NCI-H2107 (cell line): ENCODE measurements around the gene TPT1.
A peak's percentile ranks its signal among the peaks of the same experiment; 100 is the strongest.
"Not testable (repeated sequence)": the region's sequence is repeated elsewhere in the genome, so short reads cannot be mapped to it uniquely, and the experiment has no call there.

Source experiments
- DNase-seq: peaks from one replicate; lab custom pipeline; 2025; lab: John Stamatoyannopoulos, UW

TPT1 gene

DNA sequence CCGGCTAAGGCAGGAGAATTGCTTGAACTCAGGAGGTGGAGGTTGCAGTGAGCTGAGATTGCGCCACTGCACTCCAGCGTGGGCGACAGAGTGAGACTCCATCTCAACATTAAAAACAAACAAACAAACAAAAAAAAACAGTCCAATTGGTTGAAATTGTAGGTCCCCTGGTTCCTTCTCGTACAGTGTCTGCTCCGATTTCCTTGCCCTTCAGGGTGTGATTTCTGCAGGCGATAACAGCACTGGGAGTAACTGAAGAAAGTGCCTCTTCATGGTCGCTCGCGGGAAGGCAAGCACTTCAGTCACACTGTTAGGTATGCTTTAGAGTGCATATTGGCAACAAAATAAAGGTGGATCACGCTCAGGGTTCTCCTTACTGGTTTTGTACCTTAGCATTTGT is 39.7 kb downstream of the TPT1 start:
- DNase-seq: no peak

DNA sequence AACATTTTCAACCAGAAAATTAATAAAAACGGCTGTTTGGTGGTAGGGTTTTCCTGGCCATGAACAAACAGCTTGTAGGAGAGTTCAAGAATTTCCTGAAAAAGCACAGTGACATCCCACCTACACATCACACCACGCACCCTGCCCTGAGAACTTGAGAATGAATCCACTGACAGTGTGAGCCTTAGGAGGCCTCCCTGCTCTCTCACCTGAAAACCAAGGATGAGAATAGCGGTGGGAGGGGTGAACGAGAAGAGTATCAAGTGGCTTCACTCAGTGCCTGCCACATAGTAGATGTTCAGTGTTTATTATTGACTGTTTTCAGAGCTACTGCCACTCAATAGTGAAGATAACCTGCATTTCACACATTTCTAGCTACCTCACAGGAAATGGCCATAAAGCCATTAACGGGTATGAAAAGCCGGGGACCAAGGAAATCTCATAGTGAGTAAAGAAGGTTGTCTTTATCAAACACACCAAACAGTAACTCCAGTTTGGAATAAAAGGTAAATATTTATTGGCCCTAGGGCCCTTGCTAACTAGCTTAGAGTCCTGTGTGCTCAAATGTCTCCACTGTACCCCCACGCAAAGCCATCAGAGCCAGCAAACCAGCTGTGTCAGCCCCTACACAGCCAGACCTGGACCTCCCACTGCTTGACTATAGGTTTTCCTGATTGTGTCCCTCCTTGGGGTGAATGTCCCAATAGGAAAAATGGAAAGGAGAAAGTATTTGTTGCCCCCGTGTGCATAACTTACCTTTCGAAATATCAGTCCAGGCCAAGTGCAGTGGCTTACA is 40.6 kb downstream of the TPT1 start:
- DNase-seq: no peak

DNA sequence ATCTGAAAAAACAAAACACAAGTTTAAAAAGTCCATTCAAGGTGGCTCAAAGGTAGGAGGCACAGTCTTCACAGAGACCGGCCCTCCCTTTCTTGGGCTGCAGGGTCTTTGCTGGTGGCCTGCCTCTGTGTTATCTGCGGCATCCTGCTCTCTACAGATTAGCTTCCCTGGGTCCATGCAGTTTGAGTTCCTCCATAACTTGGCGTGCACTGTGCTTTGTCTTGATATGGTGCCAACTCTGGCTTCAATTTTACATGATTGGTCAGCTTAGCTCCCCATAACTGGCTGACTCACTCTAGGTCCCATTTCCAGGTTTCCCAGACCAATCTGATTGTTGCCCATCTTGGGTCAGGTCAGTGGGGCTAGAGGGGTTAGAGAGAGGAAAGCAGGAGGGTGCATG is 41.8 kb downstream of the TPT1 start:
- DNase-seq: no peak

DNA sequence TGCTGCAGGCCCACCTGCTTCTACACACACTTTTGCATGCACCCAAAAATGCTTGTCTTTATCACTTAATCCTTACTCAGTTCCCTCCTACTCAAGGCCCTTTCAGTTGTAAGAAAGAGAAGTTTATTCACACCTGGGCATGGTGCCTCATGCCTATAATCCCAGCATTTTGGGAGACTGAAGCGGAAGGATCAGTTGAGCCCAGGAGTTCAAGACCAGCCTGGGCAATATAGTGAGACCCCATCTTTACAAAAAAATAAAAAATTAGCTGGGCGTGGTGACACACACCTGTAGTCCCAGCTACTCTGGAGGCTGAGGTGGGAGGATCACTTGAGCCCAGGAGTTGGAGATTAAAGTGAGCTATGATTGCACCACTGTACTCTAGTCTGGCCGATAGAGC is 42.4 kb downstream of the TPT1 start:
- DNase-seq: not testable (repeated sequence)

DNA sequence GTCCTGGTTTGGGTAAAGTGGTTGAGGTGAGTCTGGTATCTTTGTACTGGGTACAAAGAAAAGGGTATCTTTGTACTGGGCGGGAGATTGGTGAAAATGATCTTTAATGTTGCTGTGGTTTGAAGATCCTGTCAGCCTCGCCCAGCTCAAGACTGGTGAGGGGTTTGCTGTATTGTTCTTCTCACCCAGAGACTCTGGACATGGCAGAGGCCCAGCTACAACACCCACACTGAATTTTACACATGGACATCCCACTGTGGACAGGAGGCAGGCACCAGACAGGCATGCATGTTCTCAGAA is 42.8 kb downstream of the TPT1 start:
- DNase-seq: no peak

DNA sequence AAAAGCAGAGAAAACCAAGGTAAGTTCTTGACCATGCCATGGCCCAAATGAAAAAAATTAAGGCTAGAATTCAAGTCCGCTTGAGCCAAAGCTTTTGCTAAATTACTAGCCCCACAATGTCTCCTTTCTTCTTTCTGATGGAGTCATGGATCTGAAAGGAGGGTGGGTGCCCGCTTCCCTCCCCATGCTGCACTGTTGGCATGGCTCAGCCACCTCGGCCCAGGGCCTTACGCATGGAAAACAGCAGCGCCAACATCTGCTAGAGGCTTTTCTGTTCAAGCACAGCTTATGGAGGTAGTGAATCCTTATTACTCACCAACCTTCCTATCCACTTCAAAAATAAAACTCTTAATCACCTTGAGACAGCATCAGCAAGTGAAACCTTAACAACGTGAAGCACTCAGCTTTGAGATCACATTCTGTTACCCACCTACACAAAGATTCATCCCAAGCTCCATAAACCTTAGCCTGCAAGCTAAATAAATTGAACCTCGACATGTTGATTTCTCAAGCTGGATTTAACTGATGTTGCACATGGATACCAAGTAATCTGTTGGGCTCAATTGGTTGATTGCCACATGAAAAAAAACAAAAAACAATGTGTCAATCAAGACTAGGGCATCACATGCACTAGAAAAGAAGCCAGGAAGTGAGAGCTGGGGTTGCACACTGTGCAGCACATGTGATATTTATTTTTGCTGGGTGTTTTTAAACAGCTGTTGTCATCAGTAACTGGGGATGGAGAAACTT is 43.4 kb downstream of the TPT1 start:
- no peak for DNase-seq

DNA sequence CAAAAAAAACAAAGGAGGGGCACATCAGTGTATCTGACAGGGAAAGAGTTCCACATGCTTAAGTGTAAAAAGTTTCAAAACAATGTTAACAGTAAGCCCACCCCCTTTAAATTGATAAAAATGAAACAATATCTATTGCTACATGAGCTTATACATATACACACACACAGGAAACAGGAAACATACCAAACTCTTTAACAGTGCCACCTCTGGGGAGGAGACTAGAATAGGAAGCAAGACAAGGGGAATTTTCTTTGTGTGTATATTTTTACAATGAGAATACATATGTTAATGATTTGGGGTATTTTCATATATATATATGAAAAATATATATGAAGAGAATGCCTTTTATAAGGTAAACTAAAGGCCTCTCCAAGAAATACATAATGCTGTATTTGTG is 44.7 kb downstream of the TPT1 start:
- no peak for DNase-seq

DNA sequence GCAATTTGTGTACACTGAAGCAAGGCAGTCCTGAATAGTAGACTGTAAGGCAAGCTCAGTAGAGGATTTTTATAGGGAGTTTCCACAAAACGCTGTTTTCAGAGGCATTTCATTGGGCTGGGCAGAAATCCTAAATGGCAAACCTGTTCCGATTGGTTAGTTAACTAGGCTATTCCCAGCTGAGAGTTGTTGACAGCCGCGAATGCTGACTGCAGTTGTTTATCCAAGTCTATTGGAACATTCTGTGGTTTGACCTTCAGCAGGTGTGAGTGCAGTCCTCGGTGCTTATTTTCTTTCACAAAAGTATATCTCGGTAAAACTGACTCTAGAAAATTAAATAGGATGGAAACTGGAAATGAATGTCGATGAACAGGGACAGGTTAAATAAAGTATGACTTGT is 45.4 kb downstream of the TPT1 start:
- DNase-seq: peak; percentile 54

DNA sequence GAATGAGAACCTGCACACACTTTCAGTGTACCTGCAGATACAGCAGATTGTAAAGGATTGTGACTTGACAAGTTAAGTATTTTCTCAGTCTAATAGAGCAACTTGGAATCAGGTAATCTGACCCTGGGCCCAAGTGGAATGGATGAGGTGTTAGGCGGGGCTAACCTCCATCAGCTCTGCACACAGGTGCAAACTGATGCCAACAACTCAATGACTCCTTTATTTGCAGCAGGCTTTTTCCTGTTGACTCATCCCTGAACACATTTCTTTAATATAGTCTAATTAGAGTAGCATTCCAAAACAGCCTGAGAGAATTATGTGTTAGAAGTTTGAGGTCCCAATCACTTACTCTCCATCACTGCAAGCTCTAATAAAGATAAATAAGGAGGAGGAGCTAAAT is 48.8 kb downstream of the TPT1 start:
- peak; percentile 19 for DNase-seq

DNA sequence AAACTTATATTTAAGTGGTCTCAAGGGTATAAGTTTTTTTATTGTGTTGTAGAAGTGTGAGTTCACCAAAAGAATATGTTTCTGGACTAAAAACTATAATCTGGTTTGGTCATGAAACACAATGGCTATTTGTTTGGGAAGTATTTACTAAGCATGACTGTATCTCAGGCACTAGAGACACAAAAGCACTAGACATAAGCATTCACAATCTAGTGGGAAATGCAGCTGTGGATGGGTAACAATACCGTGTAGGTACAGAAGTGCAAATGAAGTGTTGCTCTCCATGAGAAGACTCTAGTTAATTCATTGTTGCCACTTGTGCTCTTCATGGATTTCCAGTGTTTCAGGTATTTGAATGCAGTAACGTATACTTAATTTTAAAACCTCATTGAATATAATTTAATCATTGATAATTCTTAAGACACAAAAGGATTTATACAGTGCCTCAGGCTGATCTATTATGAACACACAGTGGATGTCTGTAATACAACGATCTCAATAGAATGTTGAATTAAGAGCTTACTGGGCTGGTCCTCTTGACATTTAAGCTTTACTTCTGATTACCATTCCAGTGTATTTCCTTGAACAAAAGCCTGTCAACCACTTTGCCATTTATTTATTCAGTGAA is 50.9 kb downstream of the TPT1 start:
- peak; percentile 40 for DNase-seq
